ENCODE measurements around the gene JMJD1C.

The JMJD1C gene

DNA sequence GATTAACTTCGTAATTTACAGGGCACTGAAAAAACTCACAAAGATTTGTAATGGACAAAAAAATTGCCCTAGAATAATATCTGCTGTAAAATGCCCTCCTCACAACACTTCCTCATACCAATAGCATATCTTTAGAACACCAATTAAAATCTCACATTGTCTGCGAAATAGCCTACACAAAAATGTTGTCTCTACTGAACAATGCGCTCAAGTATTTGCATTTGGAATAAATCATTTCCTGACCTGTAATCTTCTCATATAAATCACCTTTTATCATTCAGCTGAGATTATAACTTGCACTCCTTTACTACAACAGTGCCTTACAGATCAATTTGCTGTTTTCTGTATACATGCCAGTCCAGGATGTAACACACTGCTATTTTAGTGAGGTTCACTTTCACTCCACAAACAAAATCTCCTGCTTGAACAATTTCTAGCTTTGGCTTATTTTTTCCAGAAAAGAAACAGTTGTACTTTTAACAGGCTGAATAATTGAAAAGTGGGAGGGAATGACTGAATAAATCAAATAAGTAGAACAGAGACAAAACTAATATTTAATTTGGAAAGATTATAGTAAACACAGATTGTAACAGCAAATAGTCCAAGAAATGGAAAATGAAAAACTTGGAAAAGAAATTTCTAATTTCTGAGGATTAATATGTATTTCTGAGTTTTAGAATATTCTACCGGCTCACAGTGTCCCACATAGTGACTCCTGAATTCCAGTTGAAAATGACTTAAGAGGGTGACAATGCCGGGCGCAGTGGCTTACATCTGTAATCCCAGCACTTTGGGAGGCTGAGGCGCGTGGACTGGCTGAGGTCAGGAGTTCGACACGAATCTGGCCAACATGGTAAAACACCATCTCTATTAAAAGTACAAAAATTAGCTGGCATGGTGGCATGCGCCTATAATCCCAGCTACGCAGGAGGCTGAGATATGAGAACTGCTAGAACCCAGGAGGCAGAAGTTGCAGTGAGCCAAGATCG lies 30.6 kb downstream of the JMJD1C start:
- no peak for DNase-seq

DNA sequence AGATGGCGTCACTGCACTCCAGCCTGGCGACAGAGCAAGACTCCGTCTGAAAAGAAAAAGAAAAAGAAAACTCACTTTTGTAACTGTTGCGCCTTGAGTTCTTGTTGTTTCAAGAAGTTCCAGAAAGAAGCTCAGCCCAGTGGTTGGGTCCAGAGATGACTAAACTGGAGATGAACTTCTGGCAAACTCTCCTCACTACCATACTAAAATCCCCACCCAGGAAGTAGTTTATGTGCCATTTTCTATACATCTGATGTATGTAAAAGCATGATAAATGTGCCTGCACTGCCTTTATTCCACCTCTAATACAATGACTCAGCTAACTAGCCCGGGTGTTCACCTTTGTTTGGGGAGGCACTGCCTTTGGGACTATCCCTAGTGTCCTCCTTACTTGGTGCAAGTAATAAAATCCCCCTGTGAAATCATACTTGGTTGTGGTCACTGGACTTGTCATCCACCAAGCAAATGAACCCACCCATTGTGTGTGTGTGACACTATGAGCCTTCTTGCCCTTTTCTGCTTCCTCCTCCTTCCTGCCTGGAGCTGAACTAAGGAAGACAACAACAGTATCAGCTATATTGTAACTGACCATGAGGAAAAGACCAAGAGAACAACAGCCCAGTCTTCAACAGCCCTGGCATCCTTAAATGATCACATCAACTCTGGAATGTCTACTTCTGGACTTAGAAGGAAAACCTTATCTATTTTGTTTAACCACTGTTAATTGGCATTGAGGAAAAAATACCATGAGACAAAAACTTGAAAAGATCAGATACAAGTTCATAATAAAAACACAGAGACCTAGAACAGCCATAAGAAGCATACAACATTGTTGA lies 33.6 kb downstream of the JMJD1C start:
- no peak for DNase-seq

DNA sequence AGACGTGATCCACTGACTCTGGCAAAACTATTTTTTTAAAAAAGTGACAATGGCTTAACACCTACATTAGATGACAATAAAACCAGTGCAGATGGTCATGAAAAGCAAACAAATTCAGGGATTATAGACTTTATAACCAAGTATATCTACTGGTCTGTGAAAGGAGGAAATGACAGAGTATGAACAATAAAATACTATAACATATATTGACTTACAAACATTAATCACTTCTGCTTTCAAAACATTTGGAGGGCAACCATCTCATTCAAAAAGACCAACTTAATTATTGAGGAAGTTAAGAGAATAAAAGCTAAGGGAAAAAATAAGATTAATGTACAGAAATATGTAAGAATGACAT lies 34.8 kb downstream of the JMJD1C start:
- no peak for DNase-seq

DNA sequence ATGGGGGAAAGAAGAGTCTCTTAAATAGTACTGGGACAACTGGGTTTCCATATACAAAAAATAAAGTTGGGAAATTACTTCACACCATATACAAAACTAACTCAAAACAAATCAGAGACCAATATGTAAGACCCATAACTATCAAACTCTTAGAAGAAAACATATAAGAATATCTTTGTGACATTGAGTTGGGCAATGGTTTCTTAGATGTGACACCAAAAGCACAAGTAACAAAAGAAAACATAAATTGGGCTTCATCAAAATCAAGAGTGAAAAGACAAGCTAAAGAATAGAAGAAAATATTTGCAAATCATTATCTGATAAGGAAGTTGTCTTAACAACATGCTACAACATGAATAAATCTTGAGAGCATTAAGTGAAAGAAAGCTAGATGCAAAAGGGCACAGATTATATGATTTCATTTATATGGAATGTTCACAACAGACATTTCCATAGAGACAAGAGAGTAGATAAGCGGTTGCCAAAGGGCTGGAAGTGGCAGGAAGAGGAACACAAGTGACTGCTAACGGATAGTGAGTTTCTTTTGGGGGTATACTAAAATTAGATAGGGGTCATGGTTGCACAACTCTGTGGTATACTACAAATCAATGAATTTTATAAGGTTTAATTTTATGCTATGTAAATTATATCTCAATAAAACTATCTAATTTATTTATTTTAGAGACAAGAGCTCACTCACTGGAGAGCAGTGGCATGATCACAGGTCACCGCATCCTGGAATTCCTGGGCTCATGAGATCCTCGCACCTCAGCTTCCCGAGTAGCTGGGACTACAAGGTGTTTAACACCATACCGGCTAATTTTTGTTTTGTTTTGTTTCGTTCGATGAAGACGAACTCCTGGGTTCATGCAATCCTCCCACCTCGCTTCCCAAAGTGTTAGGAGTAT lies 35.4 kb downstream of the JMJD1C start:
- no peak for DNase-seq

DNA sequence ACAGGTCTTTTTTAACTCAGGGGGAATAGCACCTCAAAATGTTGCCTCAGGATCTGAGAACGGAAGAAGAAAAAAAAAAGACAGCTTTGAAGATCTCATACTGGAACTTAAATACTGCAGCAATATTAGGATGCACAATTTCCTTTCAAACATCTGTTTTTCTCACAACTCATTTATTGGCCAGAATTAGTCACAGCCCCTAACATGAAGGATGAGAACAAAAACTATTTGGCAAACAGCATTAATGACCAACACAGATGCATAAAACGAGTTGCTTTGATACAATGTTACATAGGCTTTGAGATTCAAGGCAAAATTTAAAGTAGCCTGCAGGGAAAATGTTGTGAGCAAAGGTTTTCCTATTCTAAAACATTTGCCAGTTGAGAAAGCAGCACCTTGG lies 36.5 kb downstream of the JMJD1C start:
- no peak for DNase-seq

DNA sequence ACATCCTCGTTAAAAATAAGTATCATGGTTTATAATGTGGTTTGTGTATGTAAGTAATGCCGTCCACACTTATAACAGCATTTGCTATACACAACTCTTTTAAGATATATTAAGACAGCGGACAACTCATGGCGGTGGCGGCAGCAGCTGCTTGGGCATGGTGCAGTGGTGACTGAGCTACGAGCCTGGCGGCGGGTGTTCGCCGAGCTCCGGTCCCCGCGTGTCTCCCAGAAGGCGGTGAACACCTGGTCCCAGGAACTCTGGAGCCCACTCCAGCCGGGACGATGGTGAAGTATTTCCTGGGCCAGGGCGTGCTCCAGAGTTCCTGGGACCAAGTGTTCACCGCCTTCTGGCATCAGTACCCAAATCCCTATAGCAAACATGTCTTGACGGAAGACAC lies 38.8 kb downstream of the JMJD1C start:
- DNase-seq, result no peak

DNA sequence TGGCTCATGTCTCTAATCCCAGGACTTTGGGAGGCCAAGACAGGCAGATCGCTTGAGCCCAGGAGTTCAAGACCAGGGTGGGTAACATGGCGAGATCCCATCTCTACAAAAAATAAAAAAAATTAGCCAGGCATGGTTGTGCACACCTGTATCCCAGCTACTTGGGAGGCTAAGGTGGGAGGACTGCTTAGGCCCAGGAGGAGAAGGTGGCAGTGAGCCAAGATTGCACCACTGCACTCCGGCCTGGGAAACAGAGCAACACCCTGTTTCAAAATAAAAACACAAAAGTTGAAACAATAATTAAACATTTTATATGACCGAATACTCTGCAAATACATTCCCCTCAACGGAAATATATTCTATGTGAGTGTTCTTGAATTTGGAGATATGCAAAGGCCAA lies 40.3 kb downstream of the JMJD1C start:
- no peak for DNase-seq

DNA sequence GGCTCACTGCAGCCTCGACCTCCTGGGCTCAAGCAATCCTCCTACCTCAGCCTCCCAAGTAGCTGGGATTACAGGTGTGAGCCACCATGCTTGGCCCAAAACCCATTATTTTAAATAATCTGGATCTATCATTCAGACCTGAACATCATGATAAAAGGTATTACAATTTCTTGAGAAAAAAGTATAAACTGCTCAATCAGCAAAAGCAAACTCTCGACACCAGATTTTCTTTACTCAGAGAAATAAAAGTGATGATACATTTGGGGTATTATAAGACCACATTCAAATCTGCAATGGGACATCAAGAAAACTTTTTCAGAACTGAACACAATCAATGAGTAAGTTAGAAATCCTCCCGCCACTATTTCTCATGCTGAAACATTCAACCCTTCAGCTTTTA lies 41.2 kb downstream of the JMJD1C start:
- no peak for DNase-seq

DNA sequence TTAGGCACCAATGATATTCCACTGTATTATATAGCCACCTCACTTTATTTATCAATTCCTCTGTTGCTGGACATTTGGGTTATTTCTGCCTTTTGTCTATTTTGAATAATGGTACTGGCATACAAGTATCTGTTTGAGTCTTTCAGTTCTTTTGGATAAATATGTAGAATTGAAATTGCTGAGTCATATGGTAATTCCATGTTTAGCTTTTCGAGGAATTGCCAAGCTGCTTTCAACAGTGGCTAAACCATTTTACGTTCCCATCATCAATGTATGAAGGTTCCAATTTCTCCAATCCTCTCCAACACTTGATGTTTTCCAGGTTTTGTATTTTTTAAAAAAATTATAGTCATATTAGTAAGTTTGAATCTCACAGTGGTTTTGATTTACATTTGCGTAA lies 42.3 kb downstream of the JMJD1C start:
- DNase-seq, result no peak

DNA sequence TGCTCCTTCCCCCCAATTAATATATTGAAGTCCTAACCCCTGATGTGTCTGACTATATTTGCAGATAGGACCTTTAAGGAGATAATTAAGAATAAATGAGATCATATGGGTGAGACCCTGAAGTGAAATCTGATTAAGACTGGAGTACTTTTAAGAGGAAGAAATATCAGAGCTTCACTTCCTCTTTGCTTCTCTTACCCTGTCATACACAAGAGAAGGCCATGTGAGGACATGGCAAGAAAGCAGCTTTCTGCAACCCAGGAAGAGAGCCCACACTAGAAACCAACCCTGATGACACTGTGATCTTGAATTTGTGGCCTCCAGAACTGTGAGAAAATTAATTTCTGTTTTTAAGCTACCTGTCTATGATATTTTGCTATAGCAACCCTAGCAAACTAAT lies 44.2 kb downstream of the JMJD1C start:
- no peak for DNase-seq

DNA sequence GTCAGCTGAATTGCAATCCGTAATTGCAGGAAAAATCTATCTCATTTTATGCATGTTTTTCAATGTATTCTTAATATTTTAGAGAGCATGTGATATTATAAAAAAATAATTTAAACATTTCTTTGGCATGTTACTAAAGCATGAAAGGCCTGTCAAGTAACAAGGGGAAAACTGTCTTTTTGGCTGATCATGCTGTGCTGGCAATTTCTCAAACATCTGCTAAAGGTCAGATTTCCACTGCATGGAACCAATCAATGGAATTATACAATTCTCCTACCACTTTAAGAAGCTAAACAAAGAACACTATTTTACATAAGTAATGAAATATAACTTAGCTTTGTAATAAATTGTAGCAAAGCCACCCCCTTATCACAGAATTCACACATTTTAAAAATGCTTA lies 49.4 kb downstream of the JMJD1C start:
- DNase-seq, result no peak

DNA sequence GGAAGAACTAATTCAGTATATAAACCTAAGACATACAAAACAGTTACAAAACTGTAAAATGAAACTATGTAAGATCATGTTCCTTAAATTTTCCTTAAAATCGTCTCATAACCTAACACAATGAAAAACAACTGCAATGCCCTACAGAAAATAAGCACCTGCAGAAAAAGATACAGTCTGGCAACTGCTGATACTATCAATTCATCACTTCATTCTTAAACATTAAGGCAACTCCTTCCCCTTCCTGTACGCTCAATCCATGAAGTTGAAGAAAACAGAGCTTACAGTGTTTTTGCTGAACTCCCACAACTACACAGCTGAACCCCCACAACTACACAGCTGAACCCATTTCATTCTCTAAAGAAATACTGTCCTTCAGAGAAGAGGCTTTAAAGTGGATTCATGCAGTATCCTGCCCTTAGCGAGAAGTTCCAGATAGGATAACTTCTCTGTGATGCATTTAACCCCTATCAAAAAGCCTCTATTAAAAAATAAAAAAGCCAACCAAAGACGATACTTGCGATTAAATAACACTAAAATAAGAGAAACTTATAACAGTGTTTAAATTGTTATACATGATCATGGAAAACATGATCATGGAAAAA lies 50.0 kb downstream of the JMJD1C start:
- no peak for DNase-seq

DNA sequence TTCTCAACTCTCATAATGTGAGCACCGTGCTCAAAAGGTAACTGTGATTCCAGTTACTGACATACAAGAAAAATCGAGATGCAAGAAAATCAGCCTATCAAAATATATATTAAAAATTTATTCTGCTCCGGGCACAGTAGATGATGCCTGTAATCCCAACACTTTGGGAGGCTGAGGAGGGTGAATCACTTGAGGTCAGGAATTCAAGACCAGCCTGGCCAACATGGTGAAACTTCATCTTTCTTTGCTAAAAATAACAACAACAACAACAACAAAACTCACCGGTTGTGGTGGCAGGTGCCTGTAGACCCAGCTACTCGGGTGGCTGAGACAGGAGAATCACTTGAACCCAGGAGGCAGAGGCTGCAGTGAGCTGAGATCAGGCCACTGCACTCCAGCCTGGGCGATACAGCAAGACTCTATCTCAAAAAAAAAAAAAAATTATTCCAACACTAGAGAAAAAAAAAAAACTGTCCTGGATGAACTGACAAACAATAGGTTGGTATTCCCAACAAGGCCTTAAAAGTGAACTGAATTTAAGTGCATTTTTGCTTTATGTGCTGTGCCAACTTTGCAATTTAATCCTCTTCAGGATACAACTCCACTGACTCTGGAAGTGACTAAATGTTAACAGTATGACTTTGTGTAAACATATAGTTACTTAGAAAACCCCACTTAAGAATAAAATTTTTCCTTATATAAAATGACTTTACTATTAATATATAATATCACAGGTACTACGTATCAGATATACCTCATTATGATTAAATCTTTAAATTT lies 51.1 kb downstream of the JMJD1C start:
- no peak for DNase-seq

DNA sequence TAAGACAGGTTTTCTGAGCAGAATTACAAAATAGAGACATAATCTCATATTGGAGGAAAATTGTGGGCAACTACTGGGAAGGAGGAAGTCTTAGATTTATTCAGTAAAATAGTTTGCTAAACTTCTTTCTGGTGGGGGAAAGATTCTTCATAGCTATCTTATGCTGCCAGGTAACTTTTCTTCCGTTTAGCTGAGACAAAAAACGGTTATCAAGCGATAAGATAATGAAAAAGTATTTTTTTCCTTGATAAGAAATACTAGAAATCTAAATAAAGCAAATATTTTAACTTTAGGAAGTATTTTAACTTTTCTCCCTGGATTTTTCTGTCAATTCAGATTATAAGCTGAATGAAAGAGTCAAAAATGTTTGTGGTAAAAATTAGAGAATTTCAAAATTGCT lies 52.3 kb downstream of the JMJD1C start:
- DNase-seq, result no peak

DNA sequence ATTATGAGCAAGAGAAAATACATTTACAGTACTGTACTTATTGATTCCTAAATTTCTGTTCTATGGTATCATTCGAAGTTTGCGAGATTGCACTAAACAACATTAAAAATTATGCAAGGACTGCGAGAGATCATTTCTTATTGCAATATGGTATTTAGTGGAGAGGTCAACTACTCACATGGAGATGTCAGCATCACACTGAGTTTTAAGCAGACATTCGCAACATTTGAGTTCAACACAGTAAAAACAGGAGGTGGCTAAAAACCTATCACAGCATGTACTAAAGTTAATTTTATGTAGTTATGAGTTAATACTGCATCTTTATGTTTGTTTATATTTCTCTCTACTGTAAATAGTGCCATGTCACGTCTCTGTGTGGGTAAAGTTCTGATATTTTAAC lies 53.5 kb downstream of the JMJD1C start:
- no peak for DNase-seq

DNA sequence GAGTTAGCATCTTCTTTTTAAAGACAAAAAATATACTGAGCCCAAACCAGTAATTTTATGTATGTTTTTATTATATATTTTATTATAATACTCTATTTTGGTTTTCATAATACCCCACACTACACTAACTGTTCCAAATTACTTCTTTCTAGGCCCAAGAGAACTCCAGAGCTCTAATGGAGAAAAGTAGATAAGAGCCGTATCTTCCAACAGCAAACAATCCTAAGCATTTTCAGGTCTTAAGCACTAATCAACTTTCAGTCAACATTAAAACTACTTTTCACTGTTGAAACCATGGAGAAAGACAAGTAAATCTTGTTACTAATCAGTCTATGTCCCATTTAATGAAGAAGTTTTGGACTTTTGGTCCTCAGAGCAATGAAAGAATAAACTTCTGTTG lies 55.1 kb downstream of the JMJD1C start:
- DNase-seq, result no peak

DNA sequence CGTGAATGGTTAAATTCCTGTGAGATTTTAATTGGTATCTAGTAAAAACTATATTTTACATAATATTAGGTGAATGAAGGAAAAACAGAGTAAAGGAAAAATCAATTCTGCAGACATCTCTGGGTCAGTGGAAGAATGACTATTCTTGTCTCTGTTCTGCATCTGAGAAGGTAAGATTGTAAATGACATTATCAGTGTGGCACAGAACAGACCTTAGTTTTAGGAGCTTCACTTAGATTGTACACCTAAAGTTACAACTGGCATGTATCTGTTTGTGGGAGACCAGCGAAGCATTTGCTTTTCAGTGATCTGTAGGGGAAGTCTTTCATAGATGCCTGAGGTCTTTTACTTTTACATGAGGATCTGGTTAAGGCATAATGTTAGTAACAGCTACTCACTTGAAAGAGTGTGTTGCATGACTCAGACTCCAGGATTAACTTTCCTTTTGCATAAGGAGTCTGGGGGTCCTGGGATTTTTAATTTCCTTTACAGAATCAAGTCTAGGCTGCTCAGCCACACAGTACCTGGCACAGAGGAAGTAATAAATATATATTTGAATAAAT lies 56.2 kb downstream of the JMJD1C start:
- no peak for DNase-seq

DNA sequence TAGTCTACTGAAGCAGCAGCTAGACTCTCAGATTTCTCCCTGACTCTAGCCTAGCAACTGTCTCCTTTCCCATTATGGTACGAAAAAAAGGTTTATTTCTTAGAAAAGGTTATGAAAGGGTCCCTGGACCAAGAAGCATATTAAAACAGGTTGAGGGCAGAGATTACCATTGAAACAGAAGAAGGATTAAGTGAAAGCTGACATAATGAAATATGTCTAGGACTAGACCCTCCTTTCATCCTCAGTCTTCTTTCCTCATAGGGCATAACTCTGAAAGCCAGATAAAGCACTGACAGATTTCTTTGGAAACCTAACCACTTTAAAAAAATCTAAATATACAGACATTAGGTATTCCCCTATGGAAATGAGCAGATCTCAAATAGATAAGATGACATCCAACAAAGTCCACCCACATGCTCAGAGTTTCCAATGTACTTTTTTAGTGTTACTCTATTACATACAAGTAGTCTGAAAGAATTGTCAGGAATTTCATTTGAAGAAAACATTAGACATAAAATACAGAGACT lies 58.6 kb downstream of the JMJD1C start:
- DNase-seq, result no peak

DNA sequence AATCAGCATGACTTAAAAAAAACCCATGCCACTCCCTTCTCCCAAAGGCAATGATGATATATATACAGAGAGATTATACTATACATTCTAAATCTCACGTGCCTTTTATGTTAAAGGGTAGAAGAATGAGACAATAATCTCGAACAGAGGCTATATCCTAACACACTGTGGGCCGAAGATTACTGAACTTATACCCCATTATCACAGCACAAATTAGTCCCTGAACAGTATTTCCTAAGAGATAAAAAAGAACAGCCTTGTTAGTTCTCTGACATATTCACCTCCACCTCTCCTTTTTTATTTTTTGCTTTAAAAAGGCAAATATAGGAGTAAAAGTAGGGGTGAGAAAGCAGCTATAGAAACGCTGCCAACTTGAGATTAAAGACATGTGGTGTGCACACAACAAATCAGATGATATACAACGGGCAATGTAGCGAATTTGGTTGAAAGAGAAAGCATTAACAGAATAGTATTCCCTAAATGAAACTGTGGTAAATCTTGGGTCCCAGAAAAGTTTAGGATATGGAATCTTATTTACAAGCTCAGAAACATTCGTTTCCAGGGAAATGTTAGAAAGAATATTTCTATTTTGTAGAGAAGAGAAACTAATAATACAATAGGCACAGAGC lies 69.5 kb downstream of the JMJD1C start:
- DNase-seq, result no peak

DNA sequence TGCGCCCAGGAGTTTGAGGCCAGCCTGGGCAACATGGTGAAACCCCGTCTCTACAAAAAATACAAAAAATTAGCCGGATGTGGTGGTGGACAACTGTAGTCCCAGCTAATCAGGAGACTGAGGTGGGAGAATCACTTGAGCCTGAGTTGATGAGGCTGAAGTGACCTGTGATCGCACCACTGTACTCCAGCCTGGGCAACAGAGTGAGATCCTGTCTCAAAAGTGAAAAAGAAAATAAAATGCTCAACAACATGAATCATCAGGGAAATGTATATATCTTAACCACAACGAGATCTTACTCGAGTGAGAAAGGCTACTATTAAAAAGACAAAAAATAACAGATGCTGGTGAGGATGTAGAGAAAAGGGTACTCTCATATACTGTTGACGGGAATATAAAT lies 72.7 kb downstream of the JMJD1C start:
- no peak for DNase-seq

DNA sequence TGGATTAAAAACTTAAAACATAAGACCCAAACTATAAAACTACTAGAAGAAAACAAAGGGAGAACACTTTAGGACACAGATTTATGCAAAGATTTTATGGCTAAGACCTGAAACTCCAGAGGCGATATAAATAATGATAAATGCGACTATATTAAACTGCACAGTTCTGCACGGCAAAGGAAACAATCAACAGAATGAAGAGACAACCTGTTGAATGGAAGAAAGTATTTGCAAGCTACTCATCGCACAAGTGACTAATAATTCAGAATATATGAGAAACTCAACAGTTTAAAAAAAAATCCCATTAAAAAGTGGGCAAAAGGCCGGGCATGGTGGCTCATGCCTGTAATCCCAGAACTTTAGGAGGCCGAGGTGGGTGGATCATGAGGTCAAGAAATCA lies 73.6 kb downstream of the JMJD1C start:
- no peak for DNase-seq
